Testis (tissue), 2 donors: ENCODE measurements around the gene RIIAD1.

Experiments
- POLR2A ChIP-seq: fragments of 450-650 bp; IDR thresholded peaks from one replicate; pipeline ENCODE4 v1.6.1; 2017; ENCODE audit warnings: antibody characterized with exemption, mild to moderate bottlenecking, moderate library complexity
- TF ChIP-seq, protein P1 (sequence below), 3 experiments: fragments of 450-650 bp in 2 of 3; fragments of 200-600 bp in 1 of 3; sonication (generic) in 1 of 3; IDR thresholded peaks; one replicate each; pipeline ENCODE4 v1.5.1; 2016 to 2019; ENCODE audit warnings: antibody characterized with exemption in 3 of 3, mild to moderate bottlenecking in 2 of 3, moderate library complexity in 1 of 3

DNA sequence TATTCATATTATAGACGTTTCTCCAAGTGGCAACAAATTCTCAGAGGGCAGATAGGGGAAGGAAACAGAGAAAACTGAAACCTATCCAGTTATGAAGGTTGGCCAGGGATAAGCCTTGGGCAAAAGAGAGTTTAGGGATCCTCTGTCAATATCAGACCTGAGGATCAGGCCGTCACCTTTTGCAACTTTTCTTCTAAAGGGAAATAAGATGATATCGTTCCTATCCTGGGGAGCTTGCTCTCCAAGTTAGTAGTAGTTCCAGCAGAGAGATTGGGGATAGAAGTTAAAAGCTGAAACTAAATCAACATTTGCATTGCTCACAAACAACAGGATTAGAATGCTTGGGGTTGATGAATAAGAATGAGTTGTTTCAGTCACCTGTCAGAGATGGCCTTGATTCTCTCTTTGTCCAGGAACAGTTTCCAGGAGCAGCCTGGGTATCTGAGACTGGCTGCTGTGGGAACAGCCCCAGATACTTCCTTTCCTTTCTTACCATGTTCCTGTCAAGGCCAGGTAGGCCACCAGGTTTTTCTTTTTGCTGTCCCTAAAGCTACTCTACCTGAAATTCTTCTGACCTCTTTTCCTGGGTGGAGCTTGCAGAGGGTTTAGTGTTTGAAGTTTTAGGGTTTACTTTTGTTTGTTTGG, 2.5 kb downstream of the RIIAD1 start:
- TF ChIP-seq, protein P1, sequence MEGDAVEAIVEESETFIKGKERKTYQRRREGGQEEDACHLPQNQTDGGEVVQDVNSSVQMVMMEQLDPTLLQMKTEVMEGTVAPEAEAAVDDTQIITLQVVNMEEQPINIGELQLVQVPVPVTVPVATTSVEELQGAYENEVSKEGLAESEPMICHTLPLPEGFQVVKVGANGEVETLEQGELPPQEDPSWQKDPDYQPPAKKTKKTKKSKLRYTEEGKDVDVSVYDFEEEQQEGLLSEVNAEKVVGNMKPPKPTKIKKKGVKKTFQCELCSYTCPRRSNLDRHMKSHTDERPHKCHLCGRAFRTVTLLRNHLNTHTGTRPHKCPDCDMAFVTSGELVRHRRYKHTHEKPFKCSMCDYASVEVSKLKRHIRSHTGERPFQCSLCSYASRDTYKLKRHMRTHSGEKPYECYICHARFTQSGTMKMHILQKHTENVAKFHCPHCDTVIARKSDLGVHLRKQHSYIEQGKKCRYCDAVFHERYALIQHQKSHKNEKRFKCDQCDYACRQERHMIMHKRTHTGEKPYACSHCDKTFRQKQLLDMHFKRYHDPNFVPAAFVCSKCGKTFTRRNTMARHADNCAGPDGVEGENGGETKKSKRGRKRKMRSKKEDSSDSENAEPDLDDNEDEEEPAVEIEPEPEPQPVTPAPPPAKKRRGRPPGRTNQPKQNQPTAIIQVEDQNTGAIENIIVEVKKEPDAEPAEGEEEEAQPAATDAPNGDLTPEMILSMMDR (IDR thresholded peaks at IDR 0.05): no peak
- TF ChIP-seq POLR2A: no peak
